Fibroblast of mammary gland (primary cell): ENCODE results near the gene ARHGEF16.

ENCODE experiments used
- DNase-seq: peaks from one replicate; pipeline ENCODE4 v3.0.0-alpha.2; 2010; ENCODE audit warnings: low read depth
- H3K4me3 ChIP-seq: 2 replicates; pipeline ENCODE4 v1.5.1; 2011; ENCODE audit warnings: low read depth, mild to moderate bottlenecking, low read length, moderate library complexity; ENCODE audit not compliant: control insufficient read depth
- TF ChIP-seq, protein P1 (sequence below): conservative IDR thresholded peaks from 2 replicates; pipeline ENCODE4 v1.5.1; 2011; ENCODE audit warnings: low read depth, low read length, inconsistent platforms; ENCODE audit not compliant: control insufficient read depth, insufficient read depth

ARHGEF16 gene

DNA sequence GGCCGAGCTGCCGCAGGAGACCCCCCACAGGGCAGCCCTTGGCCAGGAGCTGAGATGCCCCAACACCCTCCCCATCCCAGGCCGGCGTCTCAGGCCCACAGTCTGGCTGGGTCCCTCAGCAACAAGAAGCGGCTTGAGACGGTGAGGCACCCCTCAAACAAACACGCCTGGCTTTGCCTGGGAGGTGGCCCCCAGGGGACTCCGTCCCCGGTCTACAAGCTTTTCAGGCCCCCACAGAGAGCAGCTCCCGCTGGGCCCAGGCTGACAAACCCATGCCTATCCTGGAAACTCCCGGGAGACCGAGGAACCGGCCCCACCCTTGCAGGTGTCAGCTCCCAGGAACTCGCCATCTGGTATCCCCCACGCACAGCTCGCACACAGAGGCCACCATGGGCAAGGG lies 67.0 kb downstream of the ARHGEF16 start:
- no peak for DNase-seq
- no peak overlapping the region for H3K4me3 ChIP-seq
- TF ChIP-seq, protein P1, sequence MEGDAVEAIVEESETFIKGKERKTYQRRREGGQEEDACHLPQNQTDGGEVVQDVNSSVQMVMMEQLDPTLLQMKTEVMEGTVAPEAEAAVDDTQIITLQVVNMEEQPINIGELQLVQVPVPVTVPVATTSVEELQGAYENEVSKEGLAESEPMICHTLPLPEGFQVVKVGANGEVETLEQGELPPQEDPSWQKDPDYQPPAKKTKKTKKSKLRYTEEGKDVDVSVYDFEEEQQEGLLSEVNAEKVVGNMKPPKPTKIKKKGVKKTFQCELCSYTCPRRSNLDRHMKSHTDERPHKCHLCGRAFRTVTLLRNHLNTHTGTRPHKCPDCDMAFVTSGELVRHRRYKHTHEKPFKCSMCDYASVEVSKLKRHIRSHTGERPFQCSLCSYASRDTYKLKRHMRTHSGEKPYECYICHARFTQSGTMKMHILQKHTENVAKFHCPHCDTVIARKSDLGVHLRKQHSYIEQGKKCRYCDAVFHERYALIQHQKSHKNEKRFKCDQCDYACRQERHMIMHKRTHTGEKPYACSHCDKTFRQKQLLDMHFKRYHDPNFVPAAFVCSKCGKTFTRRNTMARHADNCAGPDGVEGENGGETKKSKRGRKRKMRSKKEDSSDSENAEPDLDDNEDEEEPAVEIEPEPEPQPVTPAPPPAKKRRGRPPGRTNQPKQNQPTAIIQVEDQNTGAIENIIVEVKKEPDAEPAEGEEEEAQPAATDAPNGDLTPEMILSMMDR: no peak

DNA sequence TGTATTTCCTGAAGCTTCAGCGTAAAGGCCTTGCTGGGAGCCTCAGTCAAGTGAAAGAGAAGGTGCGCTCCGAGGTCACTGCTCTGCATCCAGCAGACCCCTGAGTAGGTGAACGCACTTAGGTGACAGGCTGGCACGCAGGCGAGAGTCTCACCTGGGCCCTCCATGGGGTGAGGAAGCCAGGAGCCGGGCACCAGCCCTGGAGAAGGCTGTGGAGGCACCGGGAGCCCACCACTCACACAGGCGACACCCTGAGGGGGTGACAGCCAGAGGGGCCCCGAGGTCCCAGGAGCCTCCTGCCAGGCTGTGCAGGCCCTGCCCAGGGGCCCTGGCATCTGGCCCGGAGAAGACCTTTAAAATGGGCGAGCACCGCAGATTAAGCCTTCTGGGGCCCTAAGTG lies 67.6 kb downstream of the ARHGEF16 start:
- TF ChIP-seq, protein P1: no peak
- no peak overlapping the region for H3K4me3 ChIP-seq
- no peak for DNase-seq

DNA sequence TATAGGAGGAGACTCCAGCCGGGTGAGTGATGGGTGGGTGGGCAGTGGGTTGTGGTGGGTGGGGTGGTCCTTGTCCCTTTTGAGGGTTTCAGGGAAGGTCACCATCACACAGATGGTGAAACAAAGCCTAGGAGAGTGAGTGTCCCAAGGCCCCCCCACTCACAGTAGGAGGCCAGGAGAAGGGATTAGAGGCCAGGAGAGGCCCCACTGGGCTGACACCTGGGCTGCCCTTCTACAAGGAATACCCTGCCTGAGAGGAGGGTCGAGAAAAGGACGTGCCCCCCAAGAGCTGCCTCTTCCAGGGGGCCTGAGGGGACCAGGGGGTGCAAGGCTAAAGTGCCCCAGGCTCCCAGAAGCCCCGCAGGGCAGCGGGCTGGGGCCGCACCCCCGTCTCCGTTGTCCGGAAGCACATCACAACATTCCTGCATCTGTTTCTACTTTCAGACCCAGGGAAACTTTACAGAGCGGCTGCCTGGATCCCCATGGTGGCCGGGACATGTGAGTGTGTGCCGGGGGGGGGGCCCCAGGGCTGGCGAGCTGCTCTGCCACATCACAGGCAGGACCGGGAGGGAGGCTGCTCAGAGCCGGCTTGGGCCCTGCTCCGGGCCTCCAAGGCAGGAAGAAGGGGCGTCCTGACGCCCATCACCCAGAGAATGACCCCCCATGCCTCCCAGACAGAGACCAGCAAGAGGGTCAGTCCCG lies 68.2 kb downstream of the ARHGEF16 start:
- H3K4me3 ChIP-seq: no peak overlapping the region
- no peak for DNase-seq
- TF ChIP-seq, protein P1: no peak

DNA sequence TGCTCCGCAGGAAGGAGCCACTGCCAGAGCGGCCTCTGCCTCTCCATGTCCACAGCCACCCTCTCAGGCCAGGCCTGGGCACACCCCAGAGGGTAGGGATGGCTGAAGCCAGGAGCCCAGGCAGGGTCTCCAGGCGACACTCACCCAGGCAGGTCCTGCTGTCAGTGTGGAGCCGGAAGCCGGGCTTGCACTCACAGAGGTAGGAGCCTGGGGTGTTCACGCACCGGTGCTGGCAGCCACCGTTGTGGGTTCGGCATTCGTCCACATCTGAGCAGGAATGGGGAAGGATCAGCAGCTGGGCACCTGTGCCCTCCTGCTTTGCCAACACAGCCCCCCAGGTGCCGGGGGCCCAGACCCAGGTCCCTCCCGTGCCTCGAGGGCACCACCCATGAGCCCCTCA lies 69.5 kb downstream of the ARHGEF16 start:
- TF ChIP-seq, protein P1: no peak
- H3K4me3 ChIP-seq: no peak overlapping the region
- DNase-seq: no peak

DNA sequence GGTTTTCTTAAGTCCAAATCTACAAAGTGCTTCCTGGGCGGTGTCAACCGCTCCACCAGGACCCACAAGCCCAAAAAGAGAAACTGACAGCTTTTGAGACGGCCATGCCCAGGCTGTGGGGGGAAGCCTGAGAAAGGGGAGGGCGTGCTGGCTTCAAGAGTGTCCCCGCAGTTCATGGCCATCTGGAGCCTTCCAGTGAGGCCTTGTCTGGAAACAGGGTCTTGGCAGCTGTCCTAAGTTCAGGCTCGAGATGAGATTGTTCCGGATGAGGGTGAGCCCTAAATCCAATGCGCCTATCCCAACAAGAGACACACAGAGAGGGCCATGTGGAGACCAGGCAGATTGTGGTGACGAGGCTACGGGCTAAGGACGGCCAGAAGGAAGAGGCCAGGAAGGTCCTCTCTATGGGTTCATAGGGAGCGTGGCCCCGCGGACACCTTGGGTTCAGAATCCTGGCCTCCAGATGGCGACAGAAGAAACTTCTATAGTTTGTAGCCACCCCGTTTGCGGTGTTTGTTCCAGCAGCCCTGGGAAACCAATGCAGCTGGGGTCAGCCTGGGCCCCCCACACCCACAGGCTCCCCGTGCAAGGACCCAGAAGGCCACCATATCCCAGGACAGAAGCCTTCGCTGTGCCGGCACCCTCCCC lies 70.2 kb downstream of the ARHGEF16 start:
- H3K4me3 ChIP-seq: no peak overlapping the region
- DNase-seq: no peak
- TF ChIP-seq, protein P1: no peak

DNA sequence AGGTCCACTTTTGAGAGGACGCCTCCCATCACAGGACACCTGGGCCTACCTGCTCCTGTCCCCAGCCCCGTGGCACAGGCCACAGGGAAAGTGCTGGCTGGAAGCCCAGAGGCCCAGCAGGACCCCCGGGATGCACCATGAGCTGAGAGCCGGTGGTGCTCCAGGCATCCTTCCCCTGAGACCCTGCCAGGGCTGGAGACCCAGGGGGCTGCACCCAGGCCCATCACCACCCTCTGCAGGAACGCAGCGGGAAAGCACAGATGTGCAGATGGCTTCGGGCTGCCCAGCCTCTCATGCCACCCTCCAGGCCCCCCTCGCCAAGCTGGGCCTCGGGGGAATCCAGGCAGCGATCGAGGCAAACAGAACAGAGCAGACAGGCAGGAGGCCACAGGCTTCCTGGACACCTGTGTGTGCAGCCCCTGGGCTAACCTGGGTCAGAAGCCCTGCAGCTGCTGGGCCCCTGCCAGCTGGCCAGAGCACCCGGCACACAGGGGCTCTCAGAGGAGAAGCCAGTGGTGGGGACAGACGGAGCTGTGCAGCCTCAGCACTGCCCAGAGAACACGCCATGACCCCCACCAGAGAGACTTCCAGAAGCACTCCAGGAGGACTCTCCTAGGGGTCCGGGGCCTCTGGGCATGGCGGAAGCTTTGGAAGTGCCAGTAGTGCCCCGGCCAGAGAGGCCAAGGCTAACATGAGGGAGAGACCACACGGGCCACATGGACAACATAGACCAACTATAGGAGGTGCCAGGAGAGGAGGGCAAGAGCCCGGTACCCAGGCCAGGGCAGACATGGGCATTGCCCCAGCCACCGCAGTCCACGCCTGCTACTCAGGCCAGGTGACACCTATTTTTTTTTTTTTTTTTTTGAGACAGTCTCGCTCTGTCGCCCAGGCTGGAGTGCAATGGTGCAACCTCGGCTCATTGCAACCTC lies 71.4 kb downstream of the ARHGEF16 start:
- TF ChIP-seq, protein P1: no peak
- no peak for DNase-seq
- no peak overlapping the region for H3K4me3 ChIP-seq
